IMR-90 (cell line): ENCODE results near the gene FRMD5. TPM values are rescaled to one million over a fixed set of nuclear protein-coding genes. Genes with fewer than 3 reads are reported as not detected.

Experiments
- ATAC-seq: fragments of 200-7000 bp; cut with Tn5 transposase; 2 replicates; pipeline ENCODE4 v1.9.1; 2020; ENCODE audit warnings: low read depth, mild to moderate bottlenecking, moderate library complexity
- BruUV-seq: library from RNA; stranded (reverse); fragments of 400-500 nt; replicated peaks from 2 replicates; lab custom pipeline; 2021; lab: Mats Ljungman, UMichigan
- CTCF ChIA-PET: fragments of 300-600 bp; formaldehyde crosslinking; extraction: SDS; loops from one replicate; lab custom pipeline; 2021; ENCODE audit warnings: antibody characterized with exemption; lab: Yijun Ruan, JAX
- POLR2A ChIA-PET: fragments of 300-600 bp; sonication (Branson Sonifier 250); formaldehyde crosslinking; loops from one replicate; lab custom pipeline; 2022; ENCODE audit warnings: antibody characterized with exemption; ENCODE audit not compliant: unreplicated experiment; lab: Charles Lee
- DNase-seq: peaks from one replicate; pipeline ENCODE4 v3.0.0; 2013
- H2AFZ ChIP-seq: replicated peaks from 2 replicates; pipeline ENCODE3; 2013; ENCODE audit warnings: low read length, mild to moderate bottlenecking; ENCODE audit not compliant: poor library complexity
- H2AK5ac ChIP-seq: 2 replicates; pipeline ENCODE4 v1.6.1; 2013; ENCODE audit warnings: low read depth, low read length, inconsistent platforms
- H2AK9ac ChIP-seq: replicated peaks from 2 replicates; pipeline ENCODE3; 2013; ENCODE audit warnings: mild to moderate bottlenecking, low read depth, low read length, moderate library complexity; ENCODE audit not compliant: poor library complexity
- H2BK120ac ChIP-seq: 2 replicates; pipeline ENCODE4 v1.6.1; 2013; ENCODE audit warnings: low read depth, low read length, inconsistent platforms
- H2BK15ac ChIP-seq: 3 replicates; pipeline ENCODE4 v1.6.1; 2013; ENCODE audit warnings: low read depth, low read length, inconsistent platforms
- H2BK20ac ChIP-seq: 2 replicates; pipeline ENCODE4 v1.6.1; 2013; ENCODE audit warnings: low read depth, mild to moderate bottlenecking, inconsistent platforms, low read length, moderate library complexity
- H2BK5ac ChIP-seq: 2 replicates; pipeline ENCODE4 v1.6.1; 2013; ENCODE audit warnings: mild to moderate bottlenecking, low read depth, low read length, inconsistent platforms; ENCODE audit not compliant: poor library complexity, severe bottlenecking
- H3K14ac ChIP-seq: replicated peaks from 2 replicates; pipeline ENCODE4 v1.6.1; 2013; ENCODE audit warnings: low read depth, low read length, inconsistent platforms
- H3K18ac ChIP-seq: 2 replicates; pipeline ENCODE4 v1.6.1; 2013; ENCODE audit warnings: low read depth, low read length, control low read depth
- H3K23ac ChIP-seq: 2 replicates; pipeline ENCODE4 v1.6.1; 2013; ENCODE audit warnings: low read depth, low read length, inconsistent platforms
- H3K27ac ChIP-seq: 2 replicates; pipeline ENCODE4 v1.5.1; 2013; ENCODE audit warnings: mild to moderate bottlenecking, control low read depth, low read length; ENCODE audit not compliant: insufficient read depth
- H3K27me3 ChIP-seq: 2 replicates; pipeline ENCODE4 v1.6.1; 2013; ENCODE audit warnings: low read length; ENCODE audit not compliant: control insufficient read depth, insufficient read depth
- H3K36me3 ChIP-seq: 2 replicates; pipeline ENCODE4 v1.6.1; 2013; ENCODE audit warnings: low read length, mixed read lengths; ENCODE audit not compliant: control insufficient read depth, insufficient read depth
- H3K4ac ChIP-seq: 2 replicates; pipeline ENCODE4 v1.6.1; 2013; ENCODE audit warnings: low read depth, low read length, inconsistent platforms
- H3K4me1 ChIP-seq: 2 replicates; pipeline ENCODE4 v1.6.1; 2013; ENCODE audit warnings: low read length, mixed read lengths; ENCODE audit not compliant: control insufficient read depth, insufficient read depth
- H3K4me2 ChIP-seq: 2 replicates; pipeline ENCODE4 v1.6.1; 2013; ENCODE audit warnings: low read depth, mild to moderate bottlenecking, control low read depth, low read length, moderate library complexity
- H3K4me3 ChIP-seq: 2 replicates; pipeline ENCODE4 v1.5.1; 2013; ENCODE audit warnings: low read depth, mild to moderate bottlenecking, control low read depth, low read length, moderate library complexity; ENCODE audit not compliant: insufficient read depth
- H3K56ac ChIP-seq: 2 replicates; pipeline ENCODE4 v1.6.1; 2013; ENCODE audit warnings: low read length, inconsistent platforms; ENCODE audit not compliant: insufficient read depth; ENCODE audit errors: extremely low read depth
- H3K79me1 ChIP-seq, 2 experiments: 2 replicates each; pipeline ENCODE4 v1.6.1; 2013; ENCODE audit warnings: low read length in 2 of 2, inconsistent platforms in 1 of 2, low read depth in 1 of 2
- H3K9ac ChIP-seq: 2 replicates; pipeline ENCODE4 v1.6.1; 2013; ENCODE audit warnings: low read depth, low read length, control low read depth
- H3K9me1 ChIP-seq: 2 replicates; pipeline ENCODE4 v1.6.1; 2013; ENCODE audit warnings: low read length, inconsistent platforms; ENCODE audit not compliant: insufficient read depth
- H3K9me3 ChIP-seq: 2 replicates; pipeline ENCODE4 v1.6.1; 2013; ENCODE audit warnings: low read length; ENCODE audit not compliant: control insufficient read depth, insufficient read depth
- H4K20me1 ChIP-seq: 2 replicates; pipeline ENCODE4 v1.6.1; 2013; ENCODE audit warnings: low read length, inconsistent platforms; ENCODE audit not compliant: insufficient read depth
- H4K5ac ChIP-seq: 2 replicates; pipeline ENCODE4 v1.6.1; 2013; ENCODE audit warnings: mild to moderate bottlenecking, low read depth, low read length, control low read depth
- H4K8ac ChIP-seq, 2 experiments: 2 replicates each; pipeline ENCODE4 v1.6.1; 2013; ENCODE audit warnings: low read depth in 2 of 2, low read length in 2 of 2, control low read depth in 1 of 2, inconsistent platforms in 1 of 2
- H4K91ac ChIP-seq: 2 replicates; pipeline ENCODE4 v1.6.1; 2013; ENCODE audit warnings: low read depth, low read length, inconsistent platforms; ENCODE audit not compliant: insufficient read depth
- CEBPB ChIP-seq: IDR thresholded peaks from 2 replicates; pipeline ENCODE4 v1.6.1; 2012; ENCODE audit warnings: low read depth, low read length, improper control_type of control experiment
- RFX5 ChIP-seq: IDR thresholded peaks from 2 replicates; pipeline ENCODE4 v1.8.0; 2012; ENCODE audit warnings: low read depth, mild to moderate bottlenecking, low read length, moderate library complexity
- WGBS, 2 experiments: methylation state at CpG; one replicate each; pipeline versions ENCODE4 v1.1.5 to v1.1.7; 2013; ENCODE audit warnings: missing lambda C conversion rate in 2 of 2; ENCODE audit not compliant: insufficient read length in 1 of 2; ENCODE audit errors: extremely low coverage in 2 of 2; 5-methylcytosine and 5-hydroxymethylcytosine counted together
- dilution Hi-C: fragments of 300-500 bp; cut with HindIII; formaldehyde crosslinking; loops from one replicate; pipeline ENCODE4 v1.14.3; 2018; ENCODE audit warnings: low sequenced_read_pairs; ENCODE audit not compliant: unreplicated experiment
- in situ Hi-C: fragments of 300-500 bp; cut with MboI; formaldehyde crosslinking; loops from 3 replicates; pipeline ENCODE4 v1.14.3; 2019; ENCODE audit warnings: low sequenced_read_pairs, inconsistent platforms, mixed read lengths
- intact Hi-C: fragments of 100-400 bp; cut with micrococcal nuclease; formaldehyde crosslinking; loops from 2 replicates; pipeline ENCODE4 v1.10.0; 2022
- polyA plus RNA-seq, 3 experiments: library from polyadenylated mRNA; depleted of rRNA; stranded (reverse); fragments of >200 nt; gene quantifications; 2 replicates each; pipeline ENCODE4 v1.2.3, GENCODE V29; 2012; ENCODE audit warnings: low replicate concordance in 1 of 3
- total RNA-seq: library from RNA; depleted of rRNA; stranded (reverse); fragments of >200 nt; gene quantifications from 2 replicates; pipeline ENCODE4 v1.2.3, GENCODE V29; 2012

Gene FRMD5
- total and polyA plus RNA-seq, 2 of the 4 experiments (the other 2 are of a cell fraction) = 4.1 to 5.4 TPM

DNA sequence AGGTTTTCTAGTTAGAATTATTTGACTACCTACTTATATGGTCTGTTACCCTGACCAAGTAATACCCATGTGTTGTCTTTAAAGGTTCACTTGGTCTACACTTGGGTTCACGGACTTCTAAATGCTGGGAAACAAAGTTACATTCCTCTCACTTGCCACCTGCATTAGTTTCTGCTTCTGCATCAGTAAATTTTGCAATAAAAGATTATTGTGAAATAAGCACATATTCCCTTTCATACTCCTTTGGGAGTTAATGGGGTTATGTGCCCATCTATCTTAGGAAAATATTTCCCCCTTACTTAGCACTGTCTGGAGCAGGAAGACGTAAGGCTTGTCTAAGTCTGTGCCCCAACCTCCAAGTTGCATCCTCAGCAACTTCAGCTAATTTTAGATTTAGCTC, 160.7 kb downstream of the FRMD5 start:
- Histone ChIP-seq H3K56ac (no peak overlapping the region), H2AK5ac (no peak overlapping the region), H3K9me1 (peaks cover 3% of the 10 kb centered on the region; the same call in 1 of the 2 replicates), H2BK20ac (no peak overlapping the region), H3K4me2 (no peak overlapping the region), H3K18ac (no peak overlapping the region), H3K36me3 (no peaks in the 10 kb centered on the region), H2AK9ac (no peak overlapping the region), H3K4me3 (no peak overlapping the region), H3K14ac (no peak overlapping the region), H3K79me1 (peaks cover 0 to 17% of the 10 kb centered on the region in 2 experiments; a peak in 2 of 4 replicates), H3K4ac (no peak overlapping the region), H3K23ac (no peak overlapping the region), H3K9ac (no peak overlapping the region), H3K27me3 (no peaks in the 10 kb centered on the region), H3K27ac (no peak overlapping the region), H3K4me1 (peaks cover 12% of the 10 kb centered on the region), H3K9me3 (no peaks in the 10 kb centered on the region), H2AFZ (no peak overlapping the region), H2BK15ac (no peak overlapping the region), H4K8ac (no peak overlapping the region), H2BK120ac (no peak overlapping the region), H4K5ac (no peak overlapping the region), H2BK5ac (no peak overlapping the region), H4K91ac (no peak overlapping the region), H4K20me1 (no peaks in the 10 kb centered on the region)
- no TSS peak for BruUV-seq
- in situ Hi-C loops = no loop called here
- ChIA-PET CTCF (no interaction called here), POLR2A (no interaction called here)
- TF ChIP-seq CEBPB (peak; percentile 72), RFX5 (no peak)
- no CpG with 5 or more reads among the region's 2 CpGs for WGBS, 2 experiments
- ATAC-seq (no peak), DNase-seq (no peak)
- intact Hi-C loops = no loop called here
- dilution Hi-C loops = no loop called here
